HG03565 (cell line): ENCODE data around the gene BNIP3.
"Not testable (repeated sequence)": the region's sequence is repeated elsewhere in the genome, so short reads cannot be mapped to it uniquely, and the experiment has no call there.

Source experiments
- ATAC-seq: cut with Tn5 transposase; IDR thresholded peaks from one replicate; pipeline ENCODE4 v1.9.1; 2021; ENCODE audit warnings: mild to moderate bottlenecking, moderate library complexity; ENCODE audit not compliant: unreplicated experiment

BNIP3 gene

GRCh38 chr10:132003282-132003924 is 21.7 kb upstream of the BNIP3 start:
- ATAC-seq: no peak

- no peak for ATAC-seq
Measured at GRCh38 chr10:132002004-132002403, 20.3 kb upstream of the BNIP3 start.

- no peak for ATAC-seq
Measured at GRCh38 chr10:132001238-132001972, 19.7 kb upstream of the BNIP3 start.

GRCh38 chr10:131998845-131999681 is 17.3 kb upstream of the BNIP3 start:
- no peak for ATAC-seq

- no peak for ATAC-seq
Measured at GRCh38 chr10:131998050-131998844, 16.5 kb upstream of the BNIP3 start.

- ATAC-seq: no peak
Measured at GRCh38 chr10:131997366-131998049, 15.8 kb upstream of the BNIP3 start.

- ATAC-seq: no peak
Measured at GRCh38 chr10:131996466-131997365, 15.0 kb upstream of the BNIP3 start.

- ATAC-seq: no peak
Measured at GRCh38 chr10:131994435-131994834, 12.7 kb upstream of the BNIP3 start.

- ATAC-seq: no peak
Measured at GRCh38 chr10:131993275-131993674, 11.6 kb upstream of the BNIP3 start.

- no peak for ATAC-seq
Measured at GRCh38 chr10:131991726-131992125, 10.0 kb upstream of the BNIP3 start.

- ATAC-seq: not testable (repeated sequence)
Measured at GRCh38 chr10:131987786-131988185, 6.1 kb upstream of the BNIP3 start.

- ATAC-seq: not testable (repeated sequence)
Measured at GRCh38 chr10:131987301-131987700, 5.6 kb upstream of the BNIP3 start.

- ATAC-seq: not testable (repeated sequence)
Measured at GRCh38 chr10:131986851-131987250, 5.1 kb upstream of the BNIP3 start.

GRCh38 chr10:131983780-131984179 is 2.1 kb upstream of the BNIP3 start:
- no peak for ATAC-seq

GRCh38 chr10:131982796-131983195 is 1.1 kb upstream of the BNIP3 start:
- ATAC-seq: no peak

GRCh38 chr10:131982185-131982756 is 548 bp upstream of the BNIP3 start:
- peak; percentile 10 for ATAC-seq

- ATAC-seq: no peak
Measured at GRCh38 chr10:131980761-131981428, 828 bp downstream of the BNIP3 start.

- ATAC-seq: no peak
Measured at GRCh38 chr10:131980321-131980720, 1.4 kb downstream of the BNIP3 start.
